HepG2 (cell line): ENCODE measurements around the gene ARL3. TPM values are rescaled to one million over a fixed set of nuclear protein-coding genes. Genes with fewer than 3 reads are reported as not detected.

Source experiments
- GATAD1 ChIP-seq: IDR thresholded peaks from 2 replicates; pipeline ENCODE4 v1.6.1; 2016; ENCODE audit warnings: missing genetic modification reagents, missing compliant biosample characterization
- HOXA5 ChIP-seq: sonication (generic); formaldehyde crosslinking; IDR thresholded peaks from 2 replicates; pipeline ENCODE4 v1.4.0; 2020; ENCODE audit warnings: missing genetic modification reagents
- KAT2B ChIP-seq: fragments of 150-350 bp; IDR thresholded peaks from 2 replicates; pipeline ENCODE4 v1.6.1; 2014; ENCODE audit warnings: low read depth, low read length, borderline replicate concordance
- KMT2B ChIP-seq: IDR thresholded peaks from 2 replicates; pipeline ENCODE4 v1.6.1; 2016; ENCODE audit warnings: missing genetic modification reagents, missing compliant biosample characterization
- MED13 ChIP-seq: sonication (generic); formaldehyde crosslinking; IDR thresholded peaks from 2 replicates; pipeline ENCODE4 v1.5.0; 2020; ENCODE audit warnings: missing genetic modification reagents
- NCOR1 ChIP-seq: fragments of 200-600 bp; sonication (generic); IDR thresholded peaks from 2 replicates; pipeline ENCODE4 v1.7.0; 2017; ENCODE audit warnings: antibody characterized with exemption, low read length, borderline replicate concordance
- POLR2G ChIP-seq: fragments of 200-400 bp; formaldehyde crosslinking; IDR thresholded peaks from 2 replicates; pipeline ENCODE4 v1.6.1; 2018; ENCODE audit warnings: mild to moderate bottlenecking, low read depth, low read length, moderate library complexity
- RFX3 ChIP-seq: IDR thresholded peaks from 2 replicates; pipeline ENCODE4 v1.6.1; 2016; ENCODE audit warnings: missing biosample characterization, missing genetic modification reagents
- SIN3B ChIP-seq: fragments of 150-350 bp; IDR thresholded peaks from 2 replicates; pipeline ENCODE4 v1.6.1; 2014; ENCODE audit warnings: low read length
- SMARCC2 ChIP-seq: fragments of 450-650 bp; IDR thresholded peaks from 2 replicates; pipeline ENCODE4 v1.6.1; 2017; ENCODE audit warnings: antibody characterized with exemption, mild to moderate bottlenecking
- TSC22D2 ChIP-seq: sonication (generic); formaldehyde crosslinking; IDR thresholded peaks from 2 replicates; pipeline ENCODE4 v1.5.1; 2020; ENCODE audit warnings: missing genetic modification reagents, mild to moderate bottlenecking, borderline replicate concordance
- ZFAT ChIP-seq: sonication (generic); formaldehyde crosslinking; conservative IDR thresholded peaks from 2 replicates; pipeline ENCODE4 v1.8.1; 2023; ENCODE audit warnings: missing genetic modification reagents, inconsistent platforms
- ZFP82 ChIP-seq: sonication (generic); formaldehyde crosslinking; IDR thresholded peaks from 2 replicates; pipeline ENCODE4 v1.5.1; 2020; ENCODE audit warnings: mild to moderate bottlenecking, missing genetic modification reagents, borderline replicate concordance
- ZIK1 ChIP-seq: sonication (generic); formaldehyde crosslinking; IDR thresholded peaks from 2 replicates; pipeline ENCODE4 v1.5.0; 2020; ENCODE audit warnings: mild to moderate bottlenecking, low read depth, missing genetic modification reagents, borderline replicate concordance
- ZNF282 ChIP-seq: fragments of 450-650 bp; IDR thresholded peaks from 2 replicates; pipeline ENCODE4 v1.6.1; 2018; ENCODE audit not compliant: partially characterized antibody
- ZNF546 ChIP-seq: sonication (generic); formaldehyde crosslinking; conservative IDR thresholded peaks from 2 replicates; pipeline ENCODE4 v1.8.1; 2023; ENCODE audit warnings: mild to moderate bottlenecking, missing genetic modification reagents
- ZNF746 ChIP-seq: sonication (generic); formaldehyde crosslinking; IDR thresholded peaks from 2 replicates; pipeline ENCODE4 v1.8.0; 2022; ENCODE audit warnings: mild to moderate bottlenecking, missing genetic modification reagents
- polyA plus RNA-seq, 8 experiments: library from polyadenylated mRNA; depleted of rRNA in 3 of 8; stranded (reverse) in 7 of 8; unstranded in 1 of 8; fragments of >200 nt; fragmentation: Illumina TruSeq in 4 of 8; extraction: Trizol in 4 of 8; gene quantifications; 2 replicates each; pipeline versions ENCODE4 v1.2.1 to v1.2.3, GENCODE V29; 2011 to 2016; ENCODE audit warnings: low read depth in 4 of 8, missing spikeins in 1 of 8, mixed read lengths in 1 of 8; ENCODE audit not compliant: insufficient read depth in 1 of 8
- total RNA-seq, 5 experiments: library from RNA; depleted of rRNA; stranded (reverse); fragments of >200 nt; fragmentation: Illumina TruSeq; extraction: Trizol; gene quantifications; 2 replicates each; pipeline ENCODE4 v1.2.3, GENCODE V29; 2016; ENCODE audit warnings: low read depth in 1 of 5
- TF ChIP-seq, protein P1 (sequence below): sonication (generic); formaldehyde crosslinking; IDR thresholded peaks from 2 replicates; pipeline ENCODE4 v1.9.0; 2022; ENCODE audit warnings: low read depth, missing genetic modification reagents
- TF ChIP-seq, protein P2 (sequence below): sonication (generic); formaldehyde crosslinking; IDR thresholded peaks from 2 replicates; pipeline ENCODE4 v1.4.0; 2020; ENCODE audit warnings: missing genetic modification reagents
- TF ChIP-seq, protein P3 (sequence below): sonication (generic); formaldehyde crosslinking; IDR thresholded peaks from 2 replicates; pipeline ENCODE4 v1.5.1; 2020; ENCODE audit warnings: missing genetic modification reagents, mild to moderate bottlenecking, borderline replicate concordance
- TF ChIP-seq, protein P4 (sequence below): sonication (generic); formaldehyde crosslinking; IDR thresholded peaks from 2 replicates; pipeline ENCODE4 v1.9.0; 2022; ENCODE audit warnings: missing genetic modification reagents, mild to moderate bottlenecking, borderline replicate concordance

Gene ARL3
- total and polyA plus RNA-seq, 2 of the 13 experiments (the other 11 are each of a cell fraction or from before 2014, with no cell fraction given), result 5.2 to 6.6 TPM

DNA sequence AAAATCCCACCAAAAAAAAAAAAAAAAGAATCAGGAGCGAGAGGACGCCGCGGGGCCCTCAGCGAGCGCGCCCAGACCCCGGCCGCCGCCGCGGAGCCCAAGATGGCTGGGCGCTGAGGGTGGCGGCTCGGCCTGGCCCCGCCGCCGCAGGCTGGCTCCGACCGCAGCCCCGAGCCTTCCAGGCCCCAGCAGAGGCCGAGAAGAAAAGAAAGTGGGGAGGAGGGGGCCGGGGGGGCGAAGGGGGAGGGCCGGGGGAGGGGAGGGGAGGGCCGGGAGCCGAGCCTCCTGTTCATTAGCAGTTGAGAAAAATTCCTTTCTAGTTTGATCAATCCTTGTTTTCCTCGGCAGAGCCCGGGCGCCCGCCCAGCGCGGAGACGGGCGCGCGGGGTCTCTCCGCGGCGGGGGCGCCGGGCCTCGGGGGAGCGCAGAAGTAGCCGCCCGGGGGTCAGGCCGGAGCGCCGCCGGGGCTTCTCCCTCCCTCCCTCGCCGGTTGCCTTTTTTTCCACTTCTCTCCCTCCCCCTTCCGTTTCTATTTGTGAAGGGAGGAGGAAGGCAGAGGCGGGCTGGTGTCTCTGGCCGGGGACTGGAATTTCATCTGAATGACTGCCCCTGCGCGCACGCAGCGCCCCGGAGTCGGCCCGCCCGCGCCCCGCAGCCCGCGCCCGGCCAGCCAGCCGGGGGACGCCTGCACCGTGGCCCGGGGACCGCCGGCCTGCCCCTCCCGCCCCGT is 70.7 kb downstream of the ARL3 start (continued):
- TF ChIP-seq ZIK1 (CRISPR knock-in tag), result 0 out of 2 replicates have a peak, but pooled peaks have one; percentile 28
- no peak for TF ChIP-seq KMT2B (CRISPR knock-in tag)
- no peak for TF ChIP-seq RFX3 (CRISPR knock-in tag)
- no peak for TF ChIP-seq ZNF282
- 0 out of 2 replicates have a peak, but pooled peaks have one; percentile 5 for TF ChIP-seq MED13 (CRISPR knock-in tag)
- no peak for TF ChIP-seq GATAD1 (CRISPR knock-in tag)
- TF ChIP-seq, protein P1, sequence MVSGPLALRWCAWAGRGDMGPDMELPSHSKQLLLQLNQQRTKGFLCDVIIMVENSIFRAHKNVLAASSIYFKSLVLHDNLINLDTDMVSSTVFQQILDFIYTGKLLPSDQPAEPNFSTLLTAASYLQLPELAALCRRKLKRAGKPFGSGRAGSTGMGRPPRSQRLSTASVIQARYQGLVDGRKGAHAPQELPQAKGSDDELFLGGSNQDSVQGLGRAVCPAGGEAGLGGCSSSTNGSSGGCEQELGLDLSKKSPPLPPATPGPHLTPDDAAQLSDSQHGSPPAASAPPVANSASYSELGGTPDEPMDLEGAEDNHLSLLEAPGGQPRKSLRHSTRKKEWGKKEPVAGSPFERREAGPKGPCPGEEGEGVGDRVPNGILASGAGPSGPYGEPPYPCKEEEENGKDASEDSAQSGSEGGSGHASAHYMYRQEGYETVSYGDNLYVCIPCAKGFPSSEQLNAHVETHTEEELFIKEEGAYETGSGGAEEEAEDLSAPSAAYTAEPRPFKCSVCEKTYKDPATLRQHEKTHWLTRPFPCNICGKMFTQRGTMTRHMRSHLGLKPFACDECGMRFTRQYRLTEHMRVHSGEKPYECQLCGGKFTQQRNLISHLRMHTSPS (CRISPR knock-in tag), result no peak
- TF ChIP-seq, protein P2, sequence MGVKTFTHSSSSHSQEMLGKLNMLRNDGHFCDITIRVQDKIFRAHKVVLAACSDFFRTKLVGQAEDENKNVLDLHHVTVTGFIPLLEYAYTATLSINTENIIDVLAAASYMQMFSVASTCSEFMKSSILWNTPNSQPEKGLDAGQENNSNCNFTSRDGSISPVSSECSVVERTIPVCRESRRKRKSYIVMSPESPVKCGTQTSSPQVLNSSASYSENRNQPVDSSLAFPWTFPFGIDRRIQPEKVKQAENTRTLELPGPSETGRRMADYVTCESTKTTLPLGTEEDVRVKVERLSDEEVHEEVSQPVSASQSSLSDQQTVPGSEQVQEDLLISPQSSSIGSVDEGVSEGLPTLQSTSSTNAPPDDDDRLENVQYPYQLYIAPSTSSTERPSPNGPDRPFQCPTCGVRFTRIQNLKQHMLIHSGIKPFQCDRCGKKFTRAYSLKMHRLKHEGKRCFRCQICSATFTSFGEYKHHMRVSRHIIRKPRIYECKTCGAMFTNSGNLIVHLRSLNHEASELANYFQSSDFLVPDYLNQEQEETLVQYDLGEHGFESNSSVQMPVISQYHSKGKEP (CRISPR knock-in tag), result no peak
- no peak for TF ChIP-seq NCOR1
- no peak for TF ChIP-seq SMARCC2
- peak; percentile 62 for TF ChIP-seq POLR2G
- no peak for TF ChIP-seq ZNF546 (CRISPR knock-in tag)
- TF ChIP-seq KAT2B, result no peak
- TF ChIP-seq, protein P3, sequence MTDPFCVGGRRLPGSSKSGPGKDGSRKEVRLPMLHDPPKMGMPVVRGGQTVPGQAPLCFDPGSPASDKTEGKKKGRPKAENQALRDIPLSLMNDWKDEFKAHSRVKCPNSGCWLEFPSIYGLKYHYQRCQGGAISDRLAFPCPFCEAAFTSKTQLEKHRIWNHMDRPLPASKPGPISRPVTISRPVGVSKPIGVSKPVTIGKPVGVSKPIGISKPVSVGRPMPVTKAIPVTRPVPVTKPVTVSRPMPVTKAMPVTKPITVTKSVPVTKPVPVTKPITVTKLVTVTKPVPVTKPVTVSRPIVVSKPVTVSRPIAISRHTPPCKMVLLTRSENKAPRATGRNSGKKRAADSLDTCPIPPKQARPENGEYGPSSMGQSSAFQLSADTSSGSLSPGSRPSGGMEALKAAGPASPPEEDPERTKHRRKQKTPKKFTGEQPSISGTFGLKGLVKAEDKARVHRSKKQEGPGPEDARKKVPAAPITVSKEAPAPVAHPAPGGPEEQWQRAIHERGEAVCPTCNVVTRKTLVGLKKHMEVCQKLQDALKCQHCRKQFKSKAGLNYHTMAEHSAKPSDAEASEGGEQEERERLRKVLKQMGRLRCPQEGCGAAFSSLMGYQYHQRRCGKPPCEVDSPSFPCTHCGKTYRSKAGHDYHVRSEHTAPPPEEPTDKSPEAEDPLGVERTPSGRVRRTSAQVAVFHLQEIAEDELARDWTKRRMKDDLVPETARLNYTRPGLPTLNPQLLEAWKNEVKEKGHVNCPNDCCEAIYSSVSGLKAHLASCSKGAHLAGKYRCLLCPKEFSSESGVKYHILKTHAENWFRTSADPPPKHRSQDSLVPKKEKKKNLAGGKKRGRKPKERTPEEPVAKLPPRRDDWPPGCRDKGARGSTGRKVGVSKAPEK (CRISPR knock-in tag), result no peak
- TF ChIP-seq ZNF746 (CRISPR knock-in tag), result peak; percentile 21; the same call in 1 of the 2 replicates
- TF ChIP-seq ZFP82 (CRISPR knock-in tag), result no peak
- 0 out of 2 replicates have a peak, but pooled peaks have one; percentile 9 for TF ChIP-seq TSC22D2 (CRISPR knock-in tag)
- TF ChIP-seq ZFAT (CRISPR knock-in tag), result 0 out of 2 replicates have a peak, but pooled peaks have one; percentile 26
- TF ChIP-seq, protein P4, sequence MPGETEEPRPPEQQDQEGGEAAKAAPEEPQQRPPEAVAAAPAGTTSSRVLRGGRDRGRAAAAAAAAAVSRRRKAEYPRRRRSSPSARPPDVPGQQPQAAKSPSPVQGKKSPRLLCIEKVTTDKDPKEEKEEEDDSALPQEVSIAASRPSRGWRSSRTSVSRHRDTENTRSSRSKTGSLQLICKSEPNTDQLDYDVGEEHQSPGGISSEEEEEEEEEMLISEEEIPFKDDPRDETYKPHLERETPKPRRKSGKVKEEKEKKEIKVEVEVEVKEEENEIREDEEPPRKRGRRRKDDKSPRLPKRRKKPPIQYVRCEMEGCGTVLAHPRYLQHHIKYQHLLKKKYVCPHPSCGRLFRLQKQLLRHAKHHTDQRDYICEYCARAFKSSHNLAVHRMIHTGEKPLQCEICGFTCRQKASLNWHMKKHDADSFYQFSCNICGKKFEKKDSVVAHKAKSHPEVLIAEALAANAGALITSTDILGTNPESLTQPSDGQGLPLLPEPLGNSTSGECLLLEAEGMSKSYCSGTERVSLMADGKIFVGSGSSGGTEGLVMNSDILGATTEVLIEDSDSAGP, result no peak
- TF ChIP-seq SIN3B, result no peak
- TF ChIP-seq HOXA5 (CRISPR knock-in tag), result 0 out of 2 replicates have a peak, but pooled peaks have one; percentile 41
